ENCODE results near the gene MEF2D.

MEF2D gene

DNA sequence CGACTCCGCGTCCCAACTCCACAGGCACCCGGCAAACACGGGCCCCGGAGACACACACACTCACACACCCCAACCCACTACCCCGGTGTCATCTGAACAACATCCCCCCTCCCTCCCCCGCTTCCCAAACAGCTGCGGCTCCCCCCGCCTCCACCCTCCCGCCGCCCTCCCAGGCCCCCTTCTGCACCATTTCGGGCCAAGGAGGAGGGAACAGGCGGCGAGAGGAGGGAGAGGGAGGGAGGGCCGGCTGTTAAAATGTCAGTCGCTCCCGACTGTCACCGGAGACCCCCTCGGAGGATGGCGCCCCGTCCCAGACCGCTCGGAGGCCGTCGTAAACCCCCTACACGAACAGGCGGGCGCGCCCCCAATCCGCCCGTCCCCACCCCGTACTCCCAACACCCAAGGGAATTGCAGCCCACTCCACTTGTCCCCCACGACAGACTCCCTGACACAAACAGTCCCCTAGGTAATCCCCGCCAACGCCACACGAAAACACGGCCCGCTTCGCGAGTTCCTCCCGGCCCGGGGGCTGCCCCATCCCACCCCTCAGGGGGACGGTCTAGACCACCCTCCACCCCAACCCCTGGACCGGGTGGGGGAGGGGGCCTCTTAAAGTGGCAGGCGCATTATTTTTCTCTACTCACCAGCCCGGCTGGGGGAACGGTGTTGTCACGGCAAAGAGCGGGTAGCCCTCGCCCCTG lies 583 bp downstream of the MEF2D start:
- no peak for DNase-seq (ENCODE audit: low spot score)

GRCh38 chr1:156499194-156499841 lies 1.3 kb downstream of the MEF2D start:
- DNase-seq (ENCODE audit: low spot score), result no peak

DNA sequence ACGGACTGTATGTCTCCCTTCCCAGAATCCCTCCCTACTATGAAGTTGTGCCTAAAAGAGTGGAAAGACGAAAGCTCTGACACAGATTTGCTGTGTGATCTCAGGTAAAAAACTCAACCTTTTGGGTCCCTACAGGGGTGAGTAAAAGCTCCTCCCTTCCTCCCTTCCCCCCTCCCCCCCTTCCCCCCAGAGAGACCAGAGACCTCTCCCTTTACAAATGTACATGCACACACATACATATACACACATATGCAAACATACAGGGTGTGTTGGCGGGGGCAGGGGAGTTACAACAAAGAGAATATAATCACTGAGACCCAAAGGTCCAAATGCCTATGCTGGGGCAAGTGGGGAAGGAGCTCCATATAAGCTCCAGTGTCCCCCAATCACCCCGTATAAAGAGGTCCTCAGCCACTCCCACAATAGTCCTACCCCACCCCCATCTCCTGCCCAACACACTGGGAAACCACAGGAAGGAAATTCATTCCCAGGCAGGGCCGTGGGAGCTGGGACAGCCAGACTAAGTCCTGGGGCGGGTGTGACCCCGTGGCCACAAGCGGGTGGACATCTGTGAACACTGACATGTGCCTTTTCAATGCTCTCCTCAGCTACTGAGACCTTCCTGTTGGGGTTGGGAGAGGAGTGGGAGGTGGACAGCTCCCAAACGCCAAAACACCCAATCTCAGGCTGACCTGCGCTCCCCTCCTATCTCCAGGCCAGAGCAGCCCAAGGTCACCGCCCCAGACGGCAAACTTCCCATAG lies 2.0 kb downstream of the MEF2D start:
- no peak for DNase-seq (ENCODE audit: low spot score)

DNA sequence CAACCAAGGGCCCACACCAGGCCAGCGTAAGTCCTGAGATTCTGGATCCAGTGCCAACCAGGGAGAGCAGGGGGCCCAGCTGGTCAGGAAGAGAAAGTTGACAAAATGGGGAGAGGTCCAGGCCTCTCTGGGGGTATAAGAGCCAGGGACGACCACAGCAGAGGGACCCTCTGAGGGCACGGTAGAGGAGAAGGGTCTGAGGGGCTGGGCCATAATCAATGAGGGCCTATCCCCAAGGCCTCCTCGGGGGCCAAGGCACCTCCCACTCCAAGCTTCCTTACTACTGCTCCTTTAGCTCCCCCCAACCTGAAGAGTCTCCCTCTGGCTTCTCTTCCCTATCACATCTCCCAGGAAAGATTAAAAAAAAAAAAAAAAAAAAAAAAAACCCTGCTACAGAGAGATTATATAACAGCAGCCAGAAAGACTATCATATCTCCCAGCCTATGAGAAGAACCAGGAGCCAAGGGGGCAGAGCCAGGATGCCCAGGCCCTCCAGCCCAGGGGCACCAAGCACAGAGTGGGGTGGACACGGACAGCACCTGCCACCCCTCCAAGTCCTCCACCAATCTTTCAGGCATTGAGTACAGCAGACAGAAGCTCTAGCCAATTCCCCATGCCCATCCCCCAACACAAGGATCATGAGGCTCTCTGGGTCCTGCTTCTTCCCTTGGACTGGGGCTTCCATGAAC lies 2.7 kb downstream of the MEF2D start:
- no peak for DNase-seq (ENCODE audit: low spot score)

- no peak for DNase-seq (ENCODE audit: low spot score)
Observed at GRCh38 chr1:156497078-156497742, 3.4 kb downstream of the MEF2D start.

DNA sequence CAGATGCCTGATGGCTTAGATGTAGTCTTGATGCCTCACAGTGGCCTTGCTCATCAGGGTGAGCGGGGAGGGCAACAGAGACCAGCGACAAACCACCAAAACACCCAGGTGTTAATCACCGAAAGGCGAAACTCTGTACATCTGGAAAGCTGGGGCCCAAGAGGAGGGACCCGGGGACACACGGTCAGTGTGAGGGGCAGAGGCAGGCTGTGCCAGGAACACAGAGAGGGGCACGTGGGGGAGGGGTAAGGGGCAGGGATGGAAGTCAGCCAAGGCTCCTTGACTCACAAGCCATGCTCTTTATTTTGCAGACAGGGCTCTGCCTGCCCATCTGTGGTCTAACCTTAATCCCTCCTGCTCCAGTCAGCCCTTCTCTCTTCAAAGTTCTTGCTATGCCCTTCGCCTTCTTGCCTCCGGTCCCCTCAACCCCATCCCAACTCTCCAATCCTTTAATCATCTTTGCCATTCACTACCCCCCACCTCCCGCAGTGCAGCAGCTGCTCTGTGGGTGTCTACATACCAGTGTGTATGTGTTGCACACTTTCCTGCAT lies 4.3 kb downstream of the MEF2D start:
- no peak for DNase-seq (ENCODE audit: low spot score)

DNA sequence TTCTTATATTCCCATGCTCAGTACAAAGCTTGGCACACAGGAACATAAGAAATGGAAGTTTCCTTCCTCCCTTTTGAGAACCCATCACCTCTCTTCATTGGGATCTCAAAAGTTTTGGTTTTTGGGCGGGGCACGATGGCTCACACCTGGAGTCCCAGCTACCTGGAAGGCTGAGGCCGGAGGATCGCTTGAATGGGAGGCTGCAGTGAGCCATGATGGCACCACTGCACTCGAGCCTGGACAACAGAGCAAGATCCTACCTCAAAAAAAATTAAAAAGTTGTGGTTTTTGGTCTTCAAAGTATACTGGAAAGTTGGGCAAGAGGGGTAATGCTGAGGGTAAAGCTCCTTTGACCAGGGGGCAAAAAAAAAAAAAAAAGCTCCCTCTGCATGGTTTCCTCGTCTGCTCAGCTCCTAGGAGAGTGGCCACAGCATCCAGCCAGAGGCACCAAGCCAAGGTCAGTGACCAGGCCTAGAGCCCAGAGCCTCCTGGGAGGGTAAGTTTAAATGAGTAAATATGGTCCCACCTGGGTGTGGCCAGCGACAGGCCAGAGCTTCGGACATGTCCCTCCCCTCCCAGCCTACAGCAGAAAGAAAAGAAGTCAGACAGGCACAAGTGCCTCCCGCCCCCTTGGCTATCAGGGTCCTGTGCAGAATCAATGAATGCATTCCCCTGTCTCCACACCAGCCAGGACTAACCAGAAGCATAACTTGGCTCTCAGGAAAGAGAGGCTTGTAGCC lies 5.0 kb downstream of the MEF2D start:
- DNase-seq (ENCODE audit: low spot score), result no peak

GRCh38 chr1:156494309-156494895 lies 6.2 kb downstream of the MEF2D start:
- DNase-seq (ENCODE audit: low spot score), result no peak

DNA sequence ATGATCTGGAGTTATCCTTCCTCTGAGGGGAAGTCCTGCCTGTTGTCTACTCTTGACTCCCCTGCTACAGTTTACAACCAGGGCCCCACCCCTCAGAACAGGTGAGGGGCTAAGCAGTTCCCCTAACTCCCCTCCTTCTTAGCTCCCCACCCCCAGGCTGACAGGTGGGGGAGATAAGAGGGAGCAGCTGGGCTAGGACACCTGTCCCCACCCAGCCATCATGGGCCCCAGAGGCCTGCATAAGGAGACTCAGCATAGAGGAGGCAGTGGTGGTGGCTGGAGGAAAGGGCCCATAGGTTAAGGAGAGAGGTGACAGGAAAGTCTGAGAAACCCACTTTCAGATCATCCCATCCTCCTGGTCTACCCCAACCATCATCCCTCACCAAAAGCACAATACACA lies 6.8 kb downstream of the MEF2D start:
- no peak for DNase-seq (ENCODE audit: low spot score)

GRCh38 chr1:156493154-156493631 lies 7.4 kb downstream of the MEF2D start:
- no peak for DNase-seq (ENCODE audit: low spot score)

GRCh38 chr1:156492591-156493080 lies 7.9 kb downstream of the MEF2D start:
- no peak for DNase-seq (ENCODE audit: low spot score)

GRCh38 chr1:156492013-156492590 lies 8.5 kb downstream of the MEF2D start:
- DNase-seq (ENCODE audit: low spot score), result no peak

- no peak for DNase-seq (ENCODE audit: low spot score)
Observed at GRCh38 chr1:156491151-156491949, 9.2 kb downstream of the MEF2D start.

- DNase-seq (ENCODE audit: low spot score), result no peak
Observed at GRCh38 chr1:156490401-156491032, 10.1 kb downstream of the MEF2D start.

DNA sequence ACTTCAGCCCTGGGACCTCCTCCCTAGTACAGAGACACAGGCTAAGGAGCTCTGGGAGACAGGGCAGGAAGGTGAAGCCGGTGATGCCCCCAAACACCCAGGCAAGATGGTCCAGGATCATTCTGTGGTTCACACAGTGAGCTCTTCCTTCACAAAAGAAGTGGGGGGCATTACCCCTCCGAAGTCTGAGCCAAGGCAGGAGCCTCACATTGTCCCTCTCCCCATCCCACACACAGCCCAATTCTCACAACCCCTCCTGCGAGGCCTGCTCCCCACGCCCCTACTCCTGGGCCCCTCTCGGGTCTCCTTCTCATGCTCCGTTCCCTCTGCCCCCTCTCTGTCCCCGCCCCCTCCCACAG lies 10.7 kb downstream of the MEF2D start:
- DNase-seq (ENCODE audit: low spot score), result no peak

DNA sequence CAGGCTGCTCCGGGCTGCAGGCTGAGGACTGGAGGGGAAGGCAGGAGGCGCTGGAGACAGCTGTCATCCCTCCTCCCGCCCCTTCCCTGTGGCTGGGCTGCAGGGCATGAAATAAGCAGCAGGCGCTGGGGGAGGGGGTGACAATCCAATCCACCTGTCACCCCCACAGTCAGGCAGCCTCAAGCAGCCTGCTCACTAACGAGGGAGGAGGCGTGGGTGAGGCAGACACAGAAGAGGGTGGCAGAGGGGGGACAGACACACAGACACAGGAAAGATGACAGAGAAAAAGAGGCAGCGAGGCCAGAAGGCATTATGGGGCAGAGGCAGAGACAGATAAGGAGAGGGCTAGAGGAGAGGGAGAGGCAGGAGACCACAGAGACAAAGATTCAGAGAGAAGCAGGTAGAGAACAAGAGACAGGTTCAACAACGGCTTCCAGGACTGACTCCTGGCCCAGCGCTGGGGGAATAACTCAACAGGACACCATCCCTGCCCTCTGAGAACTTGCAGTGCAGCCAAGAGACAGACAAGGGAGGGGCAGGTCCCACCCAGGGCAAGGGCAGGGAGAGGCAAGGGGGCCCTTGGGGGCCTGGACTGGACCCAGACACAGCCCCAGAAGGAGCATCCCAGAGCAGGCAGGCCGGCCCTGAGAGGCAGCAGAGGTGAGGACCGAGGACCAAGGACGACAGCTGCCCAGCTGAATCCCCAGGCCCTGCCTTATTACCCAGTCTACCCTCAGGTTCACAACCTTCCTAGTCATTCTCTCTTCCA lies 11.2 kb downstream of the MEF2D start:
- no peak for DNase-seq (ENCODE audit: low spot score)

DNA sequence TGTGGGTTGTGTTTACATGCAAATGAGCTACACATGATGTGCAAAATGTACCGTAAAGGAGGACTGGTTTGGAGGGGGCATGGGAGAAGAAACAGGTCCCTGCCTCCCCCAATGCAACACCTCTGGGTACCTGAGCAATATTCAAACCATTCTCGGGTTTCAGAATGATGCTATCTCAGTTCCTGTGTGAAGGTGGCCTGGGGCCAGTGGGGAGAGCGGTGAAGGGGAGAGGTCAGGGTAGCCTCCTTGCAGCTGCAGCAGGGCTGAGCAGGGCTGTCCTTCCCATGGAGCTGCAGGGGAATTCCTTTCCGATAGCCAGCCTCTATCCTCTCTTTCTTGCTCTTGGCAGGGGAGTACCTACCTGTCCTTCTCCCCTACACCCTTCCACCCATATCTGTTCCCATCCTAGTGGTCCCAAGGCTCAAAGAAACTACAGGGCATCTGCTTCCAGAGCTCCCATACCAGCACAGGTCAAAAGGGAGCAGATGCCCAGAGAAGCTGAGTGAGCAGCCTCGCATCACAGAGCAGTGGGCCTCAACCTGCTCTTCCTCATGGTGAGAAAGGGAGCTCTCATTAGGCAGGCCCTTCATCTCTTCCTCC lies 11.9 kb downstream of the MEF2D start:
- no peak for DNase-seq (ENCODE audit: low spot score)

Data from COLO829 (cell line).